Endodermal cell (in vitro differentiated cells): ENCODE results near the gene DPEP3. TPM values are rescaled to one million over a fixed set of nuclear protein-coding genes. Genes with fewer than 3 reads are reported as not detected.

Experiments used
- DNase-seq: peaks from one replicate; pipeline ENCODE4 v3.0.0-alpha.2; 2017
- H3K27ac ChIP-seq: 2 replicates; pipeline ENCODE4 v1.5.1; 2013; ENCODE audit warnings: mild to moderate bottlenecking, low read depth, low read length, moderate library complexity
- H3K27me3 ChIP-seq: 2 replicates; pipeline ENCODE4 v1.6.1; 2013; ENCODE audit warnings: mild to moderate bottlenecking, low read length, moderate library complexity; ENCODE audit not compliant: insufficient read depth, control insufficient read depth, poor library complexity, severe bottlenecking
- H3K36me3 ChIP-seq: 2 replicates; pipeline ENCODE4 v1.7.0; 2013; ENCODE audit warnings: mild to moderate bottlenecking, low read length, moderate library complexity; ENCODE audit not compliant: control insufficient read depth, insufficient read depth
- H3K4me1 ChIP-seq: one replicate; pipeline ENCODE4 v1.7.0; 2013; ENCODE audit warnings: low read length; ENCODE audit not compliant: control insufficient read depth, insufficient read depth
- H3K4me3 ChIP-seq: 2 replicates; pipeline ENCODE4 v1.5.1; 2013; ENCODE audit warnings: mild to moderate bottlenecking, low read length, moderate library complexity
- H3K9ac ChIP-seq: 2 replicates; pipeline ENCODE4 v1.6.1; 2013; ENCODE audit warnings: mild to moderate bottlenecking, low read length, moderate library complexity; ENCODE audit not compliant: poor library complexity, severe bottlenecking; ENCODE audit errors: extremely low read depth
- H3K9me3 ChIP-seq: 2 replicates; pipeline ENCODE4 v1.6.1; 2013; ENCODE audit warnings: mild to moderate bottlenecking, low read length, moderate library complexity; ENCODE audit not compliant: control insufficient read depth
- H3K27ac Mint-ChIP-seq: 2 replicates; pipeline ENCODE4 v1.8.0; 2020; ENCODE audit warnings: mixed read lengths
- H3K27me3 Mint-ChIP-seq: 2 replicates; pipeline ENCODE4 v1.8.0; 2021; ENCODE audit warnings: mild to moderate bottlenecking, mixed read lengths; ENCODE audit not compliant: insufficient read depth
- H3K36me3 Mint-ChIP-seq: 2 replicates; pipeline ENCODE4 v1.8.0; 2020; ENCODE audit warnings: low read depth, mixed read lengths
- H3K4me1 Mint-ChIP-seq: 2 replicates; pipeline ENCODE4 v1.8.0; 2020; ENCODE audit warnings: mixed read lengths
- H3K4me3 Mint-ChIP-seq: 2 replicates; pipeline ENCODE4 v1.8.0; 2020; ENCODE audit warnings: mild to moderate bottlenecking, moderate library complexity, mixed read lengths
- H3K9me3 Mint-ChIP-seq: 2 replicates; pipeline ENCODE4 v1.8.0; 2020; ENCODE audit warnings: mild to moderate bottlenecking, mixed read lengths
- CTCF ChIP-seq: fragments of 200-600 bp; sonication (generic); conservative IDR thresholded peaks from 2 replicates; pipeline ENCODE4 v1.5.0; 2021; ENCODE audit warnings: antibody characterized with exemption, mild to moderate bottlenecking
- WGBS, 2 experiments: methylation state at CpG; one replicate each; pipeline versions ENCODE4 v1.1.5 to v1.1.7; 2013; ENCODE audit warnings: missing lambda C conversion rate in 2 of 2, mixed read lengths in 1 of 2; ENCODE audit not compliant: insufficient coverage in 1 of 2, insufficient read length in 1 of 2; 5-methylcytosine and 5-hydroxymethylcytosine counted together
- total RNA-seq, 2 donors: library from RNA; stranded (reverse); fragmentation: NEBNext Ultra II Directional in 1 of 2; extraction: Animal tissue kit (Norgen Biotek cat#: 25700) in 1 of 2; gene quantifications; 2 replicates in 1 of 2; 3 replicates in 1 of 2; pipeline ENCODE4 v1.2.1, GENCODE V29; 2021

Gene DPEP3
- total RNA-seq, 2 donors from 2014 or later, result 2.9 to 3.5 TPM

- H3K36me3 ChIP-seq, result no peaks in the 10 kb centered on the region
- WGBS, 2 experiments, result 2 to 3% methylated on average over 24 to 54 of the region's 54 CpGs
- H3K36me3 Mint-ChIP-seq, result peaks cover 11% of the 10 kb centered on the region
- DNase-seq, result peak; percentile 79
- no peaks in the 10 kb centered on the region for H3K4me1 ChIP-seq
- no peaks in the 10 kb centered on the region for H3K27me3 Mint-ChIP-seq
- H3K27me3 ChIP-seq, result no peaks in the 10 kb centered on the region
- peak within 1 kb of the TSS; percentile 100 for H3K4me3 Mint-ChIP-seq
- H3K9me3 ChIP-seq, result no peaks in the 10 kb centered on the region
- peak within 1 kb of the TSS; percentile 93 for H3K4me3 ChIP-seq
- H3K9ac ChIP-seq, result peak within 1 kb of the TSS; percentile 77
- TF ChIP-seq CTCF, result no peak
- no peak within 1 kb of the TSS for H3K27ac ChIP-seq
- peak within 1 kb of the TSS; percentile 99 for H3K27ac Mint-ChIP-seq
- H3K9me3 Mint-ChIP-seq, result no peaks in the 10 kb centered on the region
- peaks cover 23% of the 10 kb centered on the region for H3K4me1 Mint-ChIP-seq
Measured at GRCh38 chr16:67936124-67936879, 44.0 kb downstream of the DPEP3 start, which contains the start of gene PSMB10. TSS of gene PSMB10 (minus strand) at chr16:67936850. CDS start at chr16:67936749, 101 bp downstream.

- peak overlapping the region; percentile 77 for H3K9ac ChIP-seq
- Mint-ChIP-seq H3K4me3 (peak overlapping the region; percentile 100), H3K36me3 (peaks cover 12% of the 10 kb centered on the region), H3K27ac (peak overlapping the region; percentile 99), H3K4me1 (peaks cover 24% of the 10 kb centered on the region), H3K27me3 (no peaks in the 10 kb centered on the region), H3K9me3 (no peaks in the 10 kb centered on the region)
- WGBS, 2 experiments, result 0% methylated on average over 26 to 55 of the region's 55 CpGs
- H3K36me3 ChIP-seq, result no peaks in the 10 kb centered on the region
- H3K4me1 ChIP-seq, result no peaks in the 10 kb centered on the region
- TF ChIP-seq CTCF, result no peak
- H3K27ac ChIP-seq, result no peak overlapping the region
- no peaks in the 10 kb centered on the region for H3K27me3 ChIP-seq
- H3K4me3 ChIP-seq, result peak overlapping the region; percentile 93
- H3K9me3 ChIP-seq, result no peaks in the 10 kb centered on the region
- DNase-seq, result peak; percentile 98
Measured at GRCh38 chr16:67935402-67936123, 44.7 kb downstream of the DPEP3 start.

GRCh38 chr16:67935101-67935401, 45.2 kb downstream of the DPEP3 start:
- Histone ChIP-seq H3K9me3 (no peaks in the 10 kb centered on the region), H3K9ac (peak overlapping the region; percentile 44), H3K27ac (no peak overlapping the region), H3K4me1 (no peaks in the 10 kb centered on the region), H3K4me3 (peak overlapping the region; percentile 93), H3K36me3 (peaks cover under 1% of the 10 kb centered on the region), H3K27me3 (no peaks in the 10 kb centered on the region)
- Mint-ChIP-seq H3K4me1 (peaks cover 24% of the 10 kb centered on the region), H3K36me3 (peaks cover 12% of the 10 kb centered on the region), H3K27ac (peak overlapping the region; percentile 79), H3K27me3 (no peaks in the 10 kb centered on the region), H3K4me3 (peak overlapping the region; percentile 100), H3K9me3 (no peaks in the 10 kb centered on the region)
- 13 to 15% methylated on average over 11 to 13 of the region's 13 CpGs for WGBS, 2 experiments
- no peak for DNase-seq
- no peak for TF ChIP-seq CTCF
